ENCODE results near the gene PAQR3. TPM values are rescaled to one million over a fixed set of nuclear protein-coding genes. Genes with fewer than 3 reads are reported as not detected.

Gene PAQR3
- total RNA-seq, 4 donors from 2014 or later = 37.8 to 59.3 (median 42.8) TPM

- no peak for TF ChIP-seq POLR2A (IDR thresholded peaks at IDR 0.05; ENCODE audit: low read depth)
- TF ChIP-seq POLR2AphosphoS5 (IDR thresholded peaks at IDR 0.05) = no peak
- TF ChIP-seq CTCF (IDR thresholded peaks at IDR 0.05) = no peak
- TF ChIP-seq EP300 (IDR thresholded peaks at IDR 0.05) = no peak
- H3K9me3 ChIP-seq = no peaks in the 10 kb centered on the region
- DNase-seq (ENCODE audit: extremely low spot score) = no peak
- H3K27ac ChIP-seq (replicated peaks in 1 of 4) = peak overlapping the region in 3 of 4 donors; percentile 7 to 40 (median 40)
- no peaks in the 10 kb centered on the region for H3K36me3 ChIP-seq
- H3K4me3 ChIP-seq = no peak overlapping the region
- no peaks in the 10 kb centered on the region for H3K27me3 ChIP-seq
- H3K4me1 ChIP-seq = peaks cover 0 to 20% (median 13%) of the 10 kb centered on the region in 4 donors
- intact Hi-C loops (cut with DNase I) = loop anchor here (5.0 to 10.0 kb wide), 4 partner anchors 632 to 1259 kb away; no protein-coding TSS in a partner anchor
- WGBS = 95% methylated on average over 5 of the region's 5 CpGs
Measured at GRCh38 chr4:78953231-78953630, 14.0 kb upstream of the PAQR3 start.

GRCh38 chr4:78951862-78952472 lies 12.7 kb upstream of the PAQR3 start:
- 61% methylated on average over 3 of the region's 3 CpGs for WGBS
- Histone ChIP-seq H3K27ac (replicated peaks in 1 of 4) (peak overlapping the region in 2 of 4 donors; percentile 10 to 40), H3K27me3 (no peaks in the 10 kb centered on the region), H3K4me3 (no peak overlapping the region), H3K36me3 (no peaks in the 10 kb centered on the region), H3K4me1 (peaks cover 0 to 20% (median 13%) of the 10 kb centered on the region in 4 donors), H3K9me3 (no peaks in the 10 kb centered on the region)
- no peak for DNase-seq (ENCODE audit: extremely low spot score)
- intact Hi-C loops (cut with DNase I) = loop anchor here (5.0 to 10.0 kb wide), 4 partner anchors 633 to 1260 kb away; no protein-coding TSS in a partner anchor
- TF ChIP-seq EP300 (IDR thresholded peaks at IDR 0.05) = no peak
- TF ChIP-seq CTCF (IDR thresholded peaks at IDR 0.05) = peak; percentile 68 to 80 (median 77)

DNA sequence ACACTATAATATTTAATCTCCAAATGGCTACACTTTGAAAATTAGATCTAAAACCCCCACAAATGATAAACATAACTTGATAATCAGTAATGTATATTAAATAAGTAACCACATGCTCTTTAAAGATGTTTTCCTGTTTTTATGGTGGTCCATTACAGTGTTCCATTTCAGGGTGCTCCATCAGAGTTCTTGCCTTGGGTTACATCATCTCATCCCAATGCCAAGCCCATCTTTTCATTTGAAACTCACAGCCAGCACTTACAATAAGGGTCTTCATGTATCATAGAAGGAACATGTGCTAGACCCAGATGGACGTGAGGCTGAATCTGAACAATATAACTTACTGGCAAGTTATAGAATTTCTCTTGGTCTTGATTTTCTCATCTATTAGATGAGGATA lies 10.5 kb upstream of the PAQR3 start:
- intact Hi-C loops (cut with DNase I) = loop anchor here (5.0 to 10.0 kb wide), 5 partner anchors 635 to 1385 kb away; partner anchors contain the start of gene CFAP299
- no peaks in the 10 kb centered on the region for H3K27me3 ChIP-seq
- 86% methylated on average over 1 of the region's 1 CpG for WGBS
- no peaks in the 10 kb centered on the region for H3K9me3 ChIP-seq
- no peak overlapping the region for H3K4me3 ChIP-seq
- H3K4me1 ChIP-seq = peaks cover 0 to 26% (median 13%) of the 10 kb centered on the region in 4 donors
- H3K27ac ChIP-seq (replicated peaks in 1 of 4) = no peak overlapping the region
- no peaks in the 10 kb centered on the region for H3K36me3 ChIP-seq
- TF ChIP-seq POLR2AphosphoS5 (IDR thresholded peaks at IDR 0.05) (no peak), POLR2A (IDR thresholded peaks at IDR 0.05; ENCODE audit: low read depth) (no peak), CTCF (IDR thresholded peaks at IDR 0.05) (no peak), EP300 (IDR thresholded peaks at IDR 0.05) (no peak)
- no peak for DNase-seq (ENCODE audit: extremely low spot score)

GRCh38 chr4:78945651-78946179 lies 6.5 kb upstream of the PAQR3 start:
- H3K27ac ChIP-seq (replicated peaks in 1 of 4) = no peak overlapping the region
- no peak for DNase-seq (ENCODE audit: extremely low spot score)
- H3K27me3 ChIP-seq = no peaks in the 10 kb centered on the region
- peaks cover 0 to 7% (median 0%) of the 10 kb centered on the region in 4 donors for H3K4me1 ChIP-seq
- 93% methylated on average over 3 of the region's 3 CpGs for WGBS
- intact Hi-C loops (cut with DNase I) = loop anchor here (10.0 kb wide), 1 partner anchor 1389 kb away; the partner anchor contains the start of gene CFAP299
- H3K4me3 ChIP-seq = no peak overlapping the region
- no peak for TF ChIP-seq POLR2A (IDR thresholded peaks at IDR 0.05; ENCODE audit: low read depth)
- TF ChIP-seq EP300 (IDR thresholded peaks at IDR 0.05) = no peak
- TF ChIP-seq CTCF (IDR thresholded peaks at IDR 0.05) = no peak
- no peak for TF ChIP-seq POLR2AphosphoS5 (IDR thresholded peaks at IDR 0.05)
- no peaks in the 10 kb centered on the region for H3K9me3 ChIP-seq
- no peaks in the 10 kb centered on the region for H3K36me3 ChIP-seq
